ENCODE data around the gene ROPN1.
A peak's percentile ranks its signal among the peaks of the same experiment; 100 is the strongest.

ROPN1 gene

GRCh38 chr3:123948449-123948848, 43.5 kb downstream of the ROPN1 start:
- no peak for TF ChIP-seq CTCF (IDR thresholded peaks at IDR 0.05; ENCODE audit: insufficient read depth, low read depth, low read length, missing control alignments)
- H3K4me3 ChIP-seq (ENCODE audit: low read length), result no peak overlapping the region
- DNase-seq (ENCODE audit: low read depth), result no peak

GRCh38 chr3:123947482-123947881, 44.4 kb downstream of the ROPN1 start:
- TF ChIP-seq CTCF (IDR thresholded peaks at IDR 0.05; ENCODE audit: insufficient read depth, low read depth, low read length, missing control alignments), result no peak
- H3K4me3 ChIP-seq (ENCODE audit: low read length), result no peak overlapping the region
- no peak for DNase-seq (ENCODE audit: low read depth)

- TF ChIP-seq CTCF (IDR thresholded peaks at IDR 0.05; ENCODE audit: insufficient read depth, low read depth, low read length, missing control alignments), result no peak
- no peak for DNase-seq (ENCODE audit: low read depth)
- H3K4me3 ChIP-seq (ENCODE audit: low read length), result no peak overlapping the region
Measured at GRCh38 chr3:123941542-123941941, 50.4 kb downstream of the ROPN1 start.

- H3K4me3 ChIP-seq (ENCODE audit: low read length), result no peak overlapping the region
- no peak for DNase-seq (ENCODE audit: low read depth)
- peak; percentile 14 for TF ChIP-seq CTCF (IDR thresholded peaks at IDR 0.05; ENCODE audit: insufficient read depth, low read depth, low read length, missing control alignments)
Measured at GRCh38 chr3:123941121-123941520, 50.8 kb downstream of the ROPN1 start.

- TF ChIP-seq CTCF (IDR thresholded peaks at IDR 0.05; ENCODE audit: insufficient read depth, low read depth, low read length, missing control alignments), result no peak
- no peak for DNase-seq (ENCODE audit: low read depth)
Measured at GRCh38 chr3:123939706-123940105, 52.2 kb downstream of the ROPN1 start.

GRCh38 chr3:123936400-123936799, 55.5 kb downstream of the ROPN1 start:
- no peak for TF ChIP-seq CTCF (IDR thresholded peaks at IDR 0.05; ENCODE audit: insufficient read depth, low read depth, low read length, missing control alignments)
- no peak for DNase-seq (ENCODE audit: low read depth)

More at GRCh38 chr3:123939706-123940105, 52.2 kb downstream of the ROPN1 start:
- no peak overlapping the region for H3K4me3 ChIP-seq (ENCODE audit: low read length)

GRCh38 chr3:123935830-123936229, 56.1 kb downstream of the ROPN1 start:
- TF ChIP-seq CTCF (IDR thresholded peaks at IDR 0.05; ENCODE audit: insufficient read depth, low read depth, low read length, missing control alignments), result no peak
- no peak overlapping the region for H3K4me3 ChIP-seq (ENCODE audit: low read length)
- DNase-seq (ENCODE audit: low read depth), result no peak

More at GRCh38 chr3:123936400-123936799, 55.5 kb downstream of the ROPN1 start:
- no peak overlapping the region for H3K4me3 ChIP-seq (ENCODE audit: low read length)
